ENCODE data around the gene SIPA1L3. TPM values are rescaled to one million over a fixed set of nuclear protein-coding genes. Genes with fewer than 3 reads are reported as not detected.

SIPA1L3 gene
- total and polyA plus RNA-seq, 2 donors from 2014 or later, result 5.8 to 61.7 TPM

GRCh38 chr19:38114651-38115050 is 207.6 kb downstream of the SIPA1L3 start:
- no peak overlapping the region for H3K4me3 ChIP-seq (ENCODE audit: low read length in 3 of 3)
- H3K9me3 ChIP-seq (ENCODE audit: control insufficient read depth in 2 of 3, insufficient read depth in 1 of 3, low read length in 3 of 3), result peaks cover 0 to 2% (median 0%) of the 10 kb centered on the region in 3 donors
- no peaks in the 10 kb centered on the region for H3K27me3 ChIP-seq (ENCODE audit: control insufficient read depth, insufficient read depth, low read length)
- H3K9ac ChIP-seq (ENCODE audit: low read length in 3 of 3), result no peak overlapping the region
- DNase-seq (no peak), FAIRE-seq (no peak)
- H3K36me3 ChIP-seq (ENCODE audit: control insufficient read depth in 2 of 3, insufficient read depth in 3 of 3, low read length in 3 of 3), result peaks cover 7 to 37% (median 25%) of the 10 kb centered on the region in 3 donors
- H3K4me1 ChIP-seq (ENCODE audit: control insufficient read depth in 2 of 3, insufficient read depth in 2 of 3, low read depth in 1 of 3, low read length in 3 of 3), result no peaks in the 10 kb centered on the region
- intact Hi-C loops (cut with DNase I), result no loop called here
- no peak overlapping the region for H3K27ac ChIP-seq (ENCODE audit: low read depth in 2 of 2, low read length in 2 of 2)
- no peak for TF ChIP-seq CTCF (IDR thresholded peaks at IDR 0.05; ENCODE audit: borderline replicate concordance, extremely low read depth, insufficient read depth)

- FAIRE-seq (no peak), DNase-seq (no peak)
- Histone ChIP-seq H3K9ac (ENCODE audit: low read length in 3 of 3) (no peak overlapping the region), H3K27me3 (ENCODE audit: control insufficient read depth, insufficient read depth, low read length) (no peaks in the 10 kb centered on the region), H3K9me3 (ENCODE audit: control insufficient read depth in 2 of 3, insufficient read depth in 1 of 3, low read length in 3 of 3) (peaks cover 0 to 2% (median 0%) of the 10 kb centered on the region in 3 donors), H3K4me3 (ENCODE audit: low read length in 3 of 3) (no peak overlapping the region), H3K36me3 (ENCODE audit: control insufficient read depth in 2 of 3, insufficient read depth in 3 of 3, low read length in 3 of 3) (peaks cover 7 to 39% (median 28%) of the 10 kb centered on the region in 3 donors), H3K27ac (ENCODE audit: low read depth in 2 of 2, low read length in 2 of 2) (no peak overlapping the region), H3K4me1 (ENCODE audit: control insufficient read depth in 2 of 3, insufficient read depth in 2 of 3, low read depth in 1 of 3, low read length in 3 of 3) (no peaks in the 10 kb centered on the region)
- TF ChIP-seq CTCF (IDR thresholded peaks at IDR 0.05; ENCODE audit: borderline replicate concordance, extremely low read depth, insufficient read depth), result no peak
- intact Hi-C loops (cut with DNase I), result no loop called here
These were observed 208.3 kb downstream of the SIPA1L3 start for GRCh38 chr19:38115271-38115802.

DNA sequence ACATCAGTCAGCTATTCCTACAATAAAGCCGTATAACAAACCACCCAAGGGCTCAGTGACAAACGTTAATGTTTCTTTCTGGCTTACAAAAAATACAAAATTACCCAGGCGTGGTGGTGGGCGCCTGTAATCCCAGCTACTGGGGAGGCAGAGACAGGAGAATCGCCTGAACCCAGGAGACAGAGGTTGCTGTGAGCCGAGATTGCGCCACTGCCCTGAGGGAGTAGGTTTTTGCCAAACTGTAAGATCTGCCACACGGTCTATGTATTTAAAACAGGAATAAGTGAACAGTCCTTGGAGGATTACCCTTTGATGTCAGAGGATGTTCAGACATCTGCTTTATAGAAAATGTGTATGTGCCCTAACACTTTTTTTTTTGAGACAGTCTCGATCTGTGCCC is 211.2 kb downstream of the SIPA1L3 start:
- Histone ChIP-seq H3K36me3 (ENCODE audit: control insufficient read depth in 2 of 3, insufficient read depth in 3 of 3, low read length in 3 of 3) (peaks cover 4 to 23% (median 21%) of the 10 kb centered on the region in 3 donors), H3K4me1 (ENCODE audit: control insufficient read depth in 2 of 3, insufficient read depth in 2 of 3, low read depth in 1 of 3, low read length in 3 of 3) (no peaks in the 10 kb centered on the region), H3K9me3 (ENCODE audit: control insufficient read depth in 2 of 3, insufficient read depth in 1 of 3, low read length in 3 of 3) (no peaks in the 10 kb centered on the region), H3K27me3 (ENCODE audit: control insufficient read depth, insufficient read depth, low read length) (no peaks in the 10 kb centered on the region), H3K9ac (ENCODE audit: low read length in 3 of 3) (no peak overlapping the region), H3K27ac (ENCODE audit: low read depth in 2 of 2, low read length in 2 of 2) (no peak overlapping the region), H3K4me3 (ENCODE audit: low read length in 3 of 3) (no peak overlapping the region)
- intact Hi-C loops (cut with DNase I), result no loop called here
- FAIRE-seq (no peak), DNase-seq (no peak)
- TF ChIP-seq CTCF (IDR thresholded peaks at IDR 0.05; ENCODE audit: borderline replicate concordance, extremely low read depth, insufficient read depth), result no peak
